H4 (cell line): ENCODE measurements around the gene ANXA11. TPM values are rescaled to one million over a fixed set of nuclear protein-coding genes. Genes with fewer than 3 reads are reported as not detected.

ENCODE experiments used
- DNase-seq: peaks from one replicate; pipeline ENCODE4 v3.0.0-alpha.2; 2015; ENCODE audit warnings: low spot score
- total RNA-seq: library from RNA; depleted of rRNA; stranded (reverse); fragments of >200 nt; shearing (Covaris generic); gene quantifications from 2 replicates; pipeline ENCODE4 v1.2.3, GENCODE V29; 2014

The ANXA11 gene
- total RNA-seq, 1 experiment from 2014 or later, result 65.3 TPM

- DNase-seq, result no peak
Measured at GRCh38 chr10:80187465-80188409, 17.6 kb downstream of the ANXA11 start.

- no peak for DNase-seq
Measured at GRCh38 chr10:80187060-80187459, 18.3 kb downstream of the ANXA11 start.

- DNase-seq, result no peak
Measured at GRCh38 chr10:80186364-80187012, 18.8 kb downstream of the ANXA11 start.

- no peak for DNase-seq
Measured at GRCh38 chr10:80185578-80186299, 19.6 kb downstream of the ANXA11 start.

GRCh38 chr10:80184291-80184690 lies 21.0 kb downstream of the ANXA11 start:
- DNase-seq, result no peak

GRCh38 chr10:80183436-80183835 lies 21.9 kb downstream of the ANXA11 start:
- no peak for DNase-seq

- DNase-seq, result no peak
Measured at GRCh38 chr10:80182986-80183385, 22.4 kb downstream of the ANXA11 start.

GRCh38 chr10:80177781-80178636 lies 27.3 kb downstream of the ANXA11 start:
- DNase-seq, result no peak

GRCh38 chr10:80176526-80176925 lies 28.8 kb downstream of the ANXA11 start:
- no peak for DNase-seq

GRCh38 chr10:80174641-80175395 lies 30.5 kb downstream of the ANXA11 start:
- DNase-seq, result no peak

- DNase-seq, result no peak
Measured at GRCh38 chr10:80173466-80173865, 31.9 kb downstream of the ANXA11 start.

- no peak for DNase-seq
Measured at GRCh38 chr10:80172896-80173295, 32.4 kb downstream of the ANXA11 start.

GRCh38 chr10:80171248-80171660 lies 34.1 kb downstream of the ANXA11 start:
- DNase-seq, result no peak

- DNase-seq, result no peak
Measured at GRCh38 chr10:80170641-80171040, 34.7 kb downstream of the ANXA11 start.

- DNase-seq, result no peak
Measured at GRCh38 chr10:80170026-80170425, 35.3 kb downstream of the ANXA11 start.

GRCh38 chr10:80168679-80169380 lies 36.5 kb downstream of the ANXA11 start:
- no peak for DNase-seq

- no peak for DNase-seq
Measured at GRCh38 chr10:80168162-80168511, 37.2 kb downstream of the ANXA11 start.

GRCh38 chr10:80167471-80168161 lies 37.7 kb downstream of the ANXA11 start:
- no peak for DNase-seq
